Retinal pigment epithelial cell (primary cell): ENCODE results near the gene CSTF2T.

Source experiments
- DNase-seq: peaks from one replicate; pipeline ENCODE4 v3.0.0-alpha.2; 2010; ENCODE audit warnings: low read depth
- H3K4me3 ChIP-seq: 2 replicates; pipeline ENCODE4 v1.5.1; 2011; ENCODE audit warnings: mild to moderate bottlenecking, low read length, control low read depth, moderate library complexity
- TF ChIP-seq, protein P1 (sequence below): conservative IDR thresholded peaks from 2 replicates; pipeline ENCODE4 v1.5.1; 2011; ENCODE audit warnings: low read depth, low read length, control low read depth, inconsistent platforms

CSTF2T gene

DNA sequence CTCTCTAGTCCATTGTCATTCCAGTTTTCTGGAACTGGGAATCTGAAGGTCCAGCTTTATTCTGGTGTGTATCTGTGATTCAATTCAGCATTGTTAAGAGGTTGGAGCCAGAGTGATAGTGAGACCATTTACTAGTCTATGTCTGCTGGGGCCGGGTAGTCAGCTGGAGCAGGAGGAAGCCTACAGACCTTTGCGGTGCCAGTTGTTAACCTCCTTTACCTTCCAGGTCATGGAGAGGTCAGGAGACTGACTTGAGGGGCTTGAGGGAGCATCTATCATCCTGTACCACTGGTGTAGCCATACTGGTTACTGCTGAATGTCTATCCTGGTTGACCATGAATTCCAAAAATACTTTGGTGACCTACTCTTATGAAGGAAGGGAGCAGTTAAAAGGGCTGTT is 9.2 kb upstream of the CSTF2T start:
- DNase-seq = no peak
- TF ChIP-seq, protein P1, sequence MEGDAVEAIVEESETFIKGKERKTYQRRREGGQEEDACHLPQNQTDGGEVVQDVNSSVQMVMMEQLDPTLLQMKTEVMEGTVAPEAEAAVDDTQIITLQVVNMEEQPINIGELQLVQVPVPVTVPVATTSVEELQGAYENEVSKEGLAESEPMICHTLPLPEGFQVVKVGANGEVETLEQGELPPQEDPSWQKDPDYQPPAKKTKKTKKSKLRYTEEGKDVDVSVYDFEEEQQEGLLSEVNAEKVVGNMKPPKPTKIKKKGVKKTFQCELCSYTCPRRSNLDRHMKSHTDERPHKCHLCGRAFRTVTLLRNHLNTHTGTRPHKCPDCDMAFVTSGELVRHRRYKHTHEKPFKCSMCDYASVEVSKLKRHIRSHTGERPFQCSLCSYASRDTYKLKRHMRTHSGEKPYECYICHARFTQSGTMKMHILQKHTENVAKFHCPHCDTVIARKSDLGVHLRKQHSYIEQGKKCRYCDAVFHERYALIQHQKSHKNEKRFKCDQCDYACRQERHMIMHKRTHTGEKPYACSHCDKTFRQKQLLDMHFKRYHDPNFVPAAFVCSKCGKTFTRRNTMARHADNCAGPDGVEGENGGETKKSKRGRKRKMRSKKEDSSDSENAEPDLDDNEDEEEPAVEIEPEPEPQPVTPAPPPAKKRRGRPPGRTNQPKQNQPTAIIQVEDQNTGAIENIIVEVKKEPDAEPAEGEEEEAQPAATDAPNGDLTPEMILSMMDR = no peak
- H3K4me3 ChIP-seq = no peak overlapping the region

DNA sequence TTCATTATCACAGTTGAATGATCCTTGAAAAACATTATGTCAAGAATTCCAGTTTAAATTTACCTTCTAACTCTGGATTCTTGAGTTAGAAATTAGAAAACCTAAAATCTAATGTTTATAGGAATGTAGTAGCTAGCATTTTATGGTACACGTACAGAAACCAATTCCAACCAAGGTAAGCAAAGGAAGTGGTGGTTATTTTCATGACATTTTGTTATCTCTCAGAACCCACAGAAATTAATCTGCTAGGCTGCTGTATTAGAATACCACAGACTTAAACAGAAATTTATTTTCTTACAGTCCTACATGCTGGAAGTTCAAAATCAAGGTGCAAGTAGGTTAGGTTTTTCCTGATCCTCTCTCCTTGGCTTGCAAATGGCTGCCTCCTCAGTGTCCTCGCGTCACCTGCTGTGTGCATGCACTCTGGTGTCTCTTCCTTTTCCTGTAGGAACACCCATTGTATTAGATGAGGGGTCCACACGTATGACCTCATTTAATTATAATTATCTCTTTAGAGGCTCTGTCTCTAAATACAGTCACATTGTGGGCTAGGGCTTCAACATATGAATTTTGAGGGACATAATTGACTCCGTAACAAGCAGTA is 8.5 kb upstream of the CSTF2T start:
- TF ChIP-seq, protein P1 = no peak
- H3K4me3 ChIP-seq = no peak overlapping the region
- no peak for DNase-seq

DNA sequence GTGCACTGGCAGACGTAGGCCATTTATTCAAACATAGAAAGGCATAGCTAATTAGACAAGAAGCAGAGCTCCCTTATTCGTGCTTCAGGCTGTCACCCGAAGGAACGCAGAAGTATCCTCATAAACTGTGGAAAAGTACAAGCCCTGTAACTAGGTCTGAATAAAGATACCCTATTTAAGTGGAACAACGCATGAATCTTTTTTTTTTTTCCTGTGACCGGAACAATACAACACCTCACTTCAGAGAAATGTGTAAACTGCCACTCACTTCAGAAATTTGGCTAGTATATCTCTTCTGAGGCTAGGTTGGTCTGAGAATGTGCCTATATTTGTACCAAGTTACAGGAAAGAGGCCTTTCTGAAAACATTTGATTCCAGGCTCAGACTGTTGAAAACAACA is 8.0 kb upstream of the CSTF2T start:
- H3K4me3 ChIP-seq = no peak overlapping the region
- TF ChIP-seq, protein P1 = no peak
- no peak for DNase-seq

DNA sequence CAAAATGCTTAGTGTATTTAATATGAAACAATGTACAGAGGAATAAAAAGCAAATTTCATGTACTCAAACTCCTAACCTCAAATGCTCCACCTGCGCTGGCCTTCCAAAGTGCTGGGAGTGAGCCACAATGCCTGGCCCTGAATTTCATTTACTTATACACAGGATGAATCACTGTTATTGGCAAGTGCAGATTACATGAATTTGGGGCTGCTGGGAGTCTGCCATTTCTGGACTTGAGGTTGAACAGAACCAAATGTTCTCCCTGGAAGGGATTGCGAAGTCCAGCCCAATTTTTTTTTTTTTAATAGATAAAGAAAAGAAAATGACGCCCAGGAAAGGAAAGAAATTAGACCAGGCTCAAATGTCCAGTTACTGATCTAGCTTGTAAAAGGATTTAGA is 6.8 kb upstream of the CSTF2T start:
- no peak overlapping the region for H3K4me3 ChIP-seq
- no peak for DNase-seq
- TF ChIP-seq, protein P1 = no peak

DNA sequence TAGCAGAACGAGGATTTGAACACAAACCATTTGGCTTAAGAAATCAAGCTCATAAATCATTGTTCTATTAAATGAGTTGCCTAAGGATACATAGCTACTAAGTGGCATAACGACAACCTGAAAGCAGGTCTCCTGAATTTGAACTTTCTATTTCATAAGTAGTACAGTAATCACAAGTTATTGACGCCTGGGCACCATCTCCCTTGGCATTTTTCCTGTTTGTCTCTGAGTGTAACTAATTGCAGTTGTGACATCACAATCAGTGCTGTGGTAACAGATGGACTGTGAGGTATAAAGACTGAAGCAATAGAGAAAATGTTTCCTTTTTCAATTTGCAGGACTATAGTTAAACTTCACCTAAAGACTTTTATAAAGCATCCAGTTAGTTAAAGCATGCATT is 6.4 kb upstream of the CSTF2T start:
- H3K4me3 ChIP-seq = no peak overlapping the region
- TF ChIP-seq, protein P1 = no peak
- DNase-seq = no peak

DNA sequence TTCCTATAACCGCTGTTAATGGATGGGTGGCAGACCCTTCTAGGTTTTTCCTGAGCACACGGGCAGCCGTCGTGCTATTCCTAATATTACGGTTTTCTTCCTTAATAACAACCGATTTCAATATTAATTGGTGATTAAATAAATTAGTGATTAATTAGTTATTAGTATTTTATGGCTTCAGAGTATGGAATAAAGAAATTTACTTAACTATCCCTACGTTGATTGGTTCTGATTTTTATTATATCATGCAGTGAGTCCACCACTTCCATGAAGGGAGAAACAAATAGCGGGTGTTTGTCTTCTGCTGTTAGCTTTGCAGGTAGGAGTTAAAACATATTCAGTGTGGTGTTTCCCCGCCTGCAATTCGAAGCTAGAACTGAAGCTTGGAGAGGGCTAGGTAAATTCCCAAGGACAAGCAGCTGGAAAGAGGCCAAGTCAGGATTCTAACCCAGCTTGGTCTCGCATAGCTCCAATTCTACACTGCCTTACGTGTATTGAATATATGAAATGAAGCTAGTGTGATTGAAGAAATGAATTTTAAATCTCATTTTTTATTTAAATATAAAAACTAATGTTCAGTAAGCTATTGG is 928 bp upstream of the CSTF2T start:
- DNase-seq = no peak
- TF ChIP-seq, protein P1 = no peak
- H3K4me3 ChIP-seq = peak overlapping the region; percentile 85

DNA sequence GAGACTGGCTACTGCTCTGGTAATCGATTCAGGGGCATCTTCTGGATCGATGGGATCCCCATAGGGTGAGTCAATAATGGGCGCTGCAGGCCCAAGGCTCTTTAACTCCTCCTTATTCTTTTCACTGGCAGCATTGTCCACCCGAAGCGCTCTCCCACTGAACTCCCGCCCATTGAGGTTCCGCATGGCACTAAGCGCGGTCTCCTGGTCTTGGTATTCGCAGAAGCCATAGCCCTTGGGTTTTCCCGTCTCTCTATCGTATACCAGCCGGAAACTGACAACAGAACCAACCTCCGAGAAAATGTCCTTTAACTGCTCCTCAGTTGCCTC is 285 bp downstream of the CSTF2T start:
- TF ChIP-seq, protein P1 = no peak
- H3K4me3 ChIP-seq = peak overlapping the region; percentile 85
- DNase-seq = no peak
